ENCODE measurements around the gene PECR.
A peak's percentile ranks its signal among the peaks of the same experiment; 100 is the strongest.
"Not testable (repeated sequence)": the region's sequence is repeated elsewhere in the genome, so short reads cannot be mapped to it uniquely, and the experiment has no call there.

The PECR gene

DNA sequence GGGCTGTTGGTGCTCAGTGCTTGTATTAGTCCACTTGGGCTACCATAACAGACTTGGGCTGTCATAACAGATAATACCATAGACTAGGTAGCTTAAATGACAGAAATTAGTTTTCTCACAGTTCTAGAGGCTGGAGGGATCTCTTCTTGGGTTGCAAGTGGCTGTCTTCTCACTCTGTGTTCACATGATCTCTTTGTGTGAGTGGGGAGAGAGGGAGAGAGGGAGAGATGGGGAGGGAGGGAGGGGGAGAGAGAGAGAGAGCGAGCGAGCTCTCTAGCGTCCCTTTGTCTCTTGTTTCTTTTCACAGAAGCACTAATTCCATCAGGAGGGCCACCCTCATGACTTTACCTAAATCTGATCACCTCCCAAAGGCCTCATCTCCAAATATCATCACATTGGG is 23.1 kb upstream of the PECR start:
- no peak for DNase-seq (ENCODE audit: low spot score)

DNA sequence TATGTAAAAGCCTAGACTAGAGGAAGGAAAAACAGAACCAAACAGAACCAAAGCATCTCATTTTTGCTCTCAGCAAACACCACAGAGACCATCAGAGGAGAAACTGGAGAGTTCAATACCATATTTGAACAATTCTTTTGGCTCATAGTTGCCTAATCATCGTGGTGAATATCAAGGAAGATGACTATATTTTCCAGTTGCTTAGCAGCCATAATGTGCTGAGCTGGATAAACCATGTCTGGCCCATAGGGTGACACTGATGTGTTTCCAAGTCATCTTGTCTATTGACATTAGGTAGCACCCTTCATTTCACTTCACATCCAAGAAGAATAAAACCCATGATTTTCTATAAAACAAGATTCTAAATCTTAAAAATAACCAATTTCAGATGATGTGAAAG is 21.6 kb upstream of the PECR start:
- no peak for DNase-seq (ENCODE audit: low spot score)

DNA sequence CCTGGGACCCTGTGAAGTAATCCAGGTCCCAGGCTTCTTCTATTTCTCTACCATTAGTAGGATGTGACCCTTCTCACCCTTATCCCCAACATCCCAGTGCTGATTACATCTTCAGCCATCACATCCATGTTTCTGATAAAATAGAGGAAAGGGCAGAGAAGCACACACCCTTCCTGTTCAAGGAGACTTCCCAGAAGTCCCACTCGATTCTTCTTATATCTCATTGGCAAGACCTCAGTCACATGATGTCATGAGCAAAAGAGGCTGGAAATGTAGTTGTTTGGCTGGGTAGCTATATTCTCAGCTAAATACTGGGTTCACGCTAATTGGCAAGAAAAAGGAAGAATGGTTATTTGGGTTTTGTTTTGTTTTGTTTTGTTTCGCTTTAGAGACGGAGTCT is 19.5 kb upstream of the PECR start:
- no peak for DNase-seq (ENCODE audit: low spot score)

DNA sequence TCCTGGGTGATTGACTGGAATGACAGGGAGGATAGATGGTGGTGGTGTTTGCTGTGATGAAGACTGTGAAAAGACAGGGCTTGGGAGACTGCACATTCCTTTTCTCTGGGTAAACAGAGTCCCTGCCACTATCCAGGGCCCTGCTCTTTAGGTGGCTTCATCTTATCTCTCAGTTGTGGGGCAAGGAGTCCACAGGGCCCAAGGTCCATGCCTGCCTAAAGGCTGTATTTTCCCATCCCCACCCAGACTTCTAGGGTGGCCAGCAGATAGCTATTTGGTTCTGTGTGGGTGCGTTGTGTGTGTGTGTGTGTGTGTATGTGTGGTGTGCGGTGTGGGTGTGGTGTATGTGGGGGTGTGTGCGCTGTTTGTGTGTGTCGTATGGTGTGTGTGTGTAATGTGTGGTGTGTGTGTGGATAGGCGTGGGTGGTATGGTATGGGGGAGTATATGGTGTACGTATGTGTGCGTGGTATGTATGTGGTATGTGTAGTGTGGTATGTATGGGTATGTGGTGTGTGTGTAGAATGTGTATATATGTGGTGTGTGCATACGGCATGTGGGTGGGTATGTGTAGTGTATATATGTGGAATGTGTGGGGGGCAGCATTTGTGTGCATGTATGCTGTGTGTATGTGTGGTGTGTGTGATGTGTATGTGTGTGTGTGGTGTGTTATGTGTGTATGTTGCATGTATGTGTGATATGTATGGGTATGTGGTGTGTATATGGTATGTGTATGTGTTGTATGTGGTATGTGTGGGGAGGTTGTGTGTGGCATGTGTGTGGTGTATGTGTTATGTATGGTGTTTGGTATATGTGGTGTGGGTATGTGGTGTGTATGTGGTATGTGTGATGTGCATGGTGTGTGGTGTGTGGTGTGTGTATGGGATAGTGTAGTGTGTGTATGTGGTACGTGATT is 17.1 kb upstream of the PECR start:
- DNase-seq (ENCODE audit: low spot score) = no peak

DNA sequence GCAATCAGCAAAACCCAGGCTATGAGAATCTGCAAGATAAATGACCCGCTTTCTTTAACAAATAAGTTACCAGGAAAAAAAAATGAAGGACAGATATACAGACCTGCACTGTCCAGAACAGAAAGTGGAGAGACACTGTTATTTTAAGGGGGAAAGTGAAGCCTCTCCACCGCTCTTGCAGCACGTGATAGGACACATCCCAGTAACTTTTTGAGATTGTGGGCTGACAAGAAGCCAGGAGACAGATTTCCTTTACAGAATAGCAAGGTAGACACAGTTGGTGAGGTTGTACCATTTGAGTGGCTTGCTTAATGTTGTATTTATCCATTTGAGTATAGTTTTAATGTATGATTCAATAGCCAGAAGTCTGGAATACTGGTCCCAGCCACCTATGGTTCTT is 13.1 kb upstream of the PECR start:
- DNase-seq (ENCODE audit: low spot score) = no peak

DNA sequence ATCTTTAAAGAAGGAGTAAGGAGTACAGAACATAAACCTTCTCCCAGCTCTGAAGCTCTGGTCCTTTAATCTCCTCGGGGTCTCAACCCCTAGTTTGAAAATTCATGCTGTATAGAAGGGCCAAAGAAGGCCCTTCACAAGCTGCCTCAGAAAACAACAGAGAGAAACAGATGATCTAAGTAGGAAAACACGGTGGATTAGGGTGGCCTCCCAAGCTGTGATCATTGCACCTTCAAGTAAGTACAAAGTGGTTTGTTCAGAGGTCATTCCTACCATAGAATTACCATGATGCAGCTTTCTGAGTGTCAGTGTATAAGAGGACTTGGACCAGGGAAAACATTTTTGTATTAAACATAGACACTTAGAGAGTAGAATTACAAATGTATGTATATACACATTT is 11.0 kb upstream of the PECR start:
- DNase-seq (ENCODE audit: low spot score) = no peak

DNA sequence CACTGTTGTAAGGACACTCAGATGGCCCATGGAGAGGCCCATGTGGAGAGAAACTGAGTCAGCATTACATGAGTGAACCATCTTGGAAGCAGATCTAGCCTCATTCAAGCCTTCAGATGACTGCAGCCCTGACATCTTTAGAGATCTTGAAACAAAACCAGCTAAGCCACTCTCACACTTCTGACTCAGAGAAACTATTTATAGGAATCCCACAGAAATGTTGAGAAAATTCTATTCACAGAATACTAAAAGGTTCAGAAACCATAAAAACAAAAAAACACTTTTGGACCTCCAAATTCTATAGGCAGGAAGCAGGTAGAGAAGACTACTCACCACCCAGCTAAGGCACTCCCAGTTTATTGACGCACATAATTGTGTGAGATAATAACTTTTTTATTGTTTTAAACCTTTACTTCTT is 8.8 kb upstream of the PECR start:
- DNase-seq (ENCODE audit: low spot score) = no peak

DNA sequence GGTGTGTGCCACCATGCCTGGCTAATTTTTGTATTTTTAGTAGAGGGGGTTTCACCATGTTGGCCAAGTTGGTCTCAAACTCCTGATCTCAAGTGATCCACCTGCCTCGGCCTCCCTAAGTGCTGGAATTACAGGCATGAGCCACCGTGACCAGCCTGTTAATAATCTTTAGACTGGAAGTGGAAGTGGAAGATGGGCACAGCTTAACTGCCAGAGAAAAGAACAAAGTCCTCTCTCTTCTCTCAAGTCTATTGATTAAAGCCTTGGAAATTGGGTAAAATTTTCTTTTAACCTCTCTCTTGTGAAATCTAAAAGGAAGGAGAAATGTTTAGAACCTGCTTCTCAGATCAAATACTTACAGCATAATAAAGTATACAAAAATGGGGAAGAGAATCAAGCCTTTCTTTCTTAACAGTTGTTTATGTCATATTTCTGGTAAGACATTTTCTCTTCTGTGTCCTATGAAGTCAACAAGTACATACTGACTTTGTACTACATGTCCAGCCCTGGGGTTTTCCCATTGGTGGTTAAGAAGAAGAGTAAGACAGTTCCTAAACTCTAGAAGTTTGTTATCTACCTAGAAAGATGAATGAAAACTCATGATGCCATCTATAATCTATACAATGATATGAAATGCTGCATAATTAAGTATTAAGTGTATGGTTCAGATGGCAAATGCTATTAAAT is 4.7 kb upstream of the PECR start:
- DNase-seq (ENCODE audit: low spot score) = no peak

DNA sequence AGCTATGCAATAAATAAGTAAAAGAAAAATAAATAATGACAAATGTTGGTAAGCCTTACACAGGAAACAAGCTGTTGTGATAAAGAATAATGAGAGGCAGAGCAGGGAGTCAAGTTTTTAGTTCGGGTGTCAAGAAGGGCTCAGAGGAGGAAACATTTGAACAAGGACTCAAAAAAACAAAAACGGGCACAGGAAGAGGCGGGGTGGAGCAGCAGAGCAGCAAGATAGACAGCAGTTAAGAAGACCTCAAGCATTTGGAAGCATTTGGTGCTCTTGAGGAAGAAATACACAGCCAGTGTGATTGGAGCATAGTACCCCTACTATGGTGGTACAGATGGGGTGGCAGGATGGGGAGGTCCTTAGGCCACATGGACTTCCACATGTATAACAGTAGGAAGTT is 2.9 kb upstream of the PECR start:
- DNase-seq (ENCODE audit: low spot score) = no peak

DNA sequence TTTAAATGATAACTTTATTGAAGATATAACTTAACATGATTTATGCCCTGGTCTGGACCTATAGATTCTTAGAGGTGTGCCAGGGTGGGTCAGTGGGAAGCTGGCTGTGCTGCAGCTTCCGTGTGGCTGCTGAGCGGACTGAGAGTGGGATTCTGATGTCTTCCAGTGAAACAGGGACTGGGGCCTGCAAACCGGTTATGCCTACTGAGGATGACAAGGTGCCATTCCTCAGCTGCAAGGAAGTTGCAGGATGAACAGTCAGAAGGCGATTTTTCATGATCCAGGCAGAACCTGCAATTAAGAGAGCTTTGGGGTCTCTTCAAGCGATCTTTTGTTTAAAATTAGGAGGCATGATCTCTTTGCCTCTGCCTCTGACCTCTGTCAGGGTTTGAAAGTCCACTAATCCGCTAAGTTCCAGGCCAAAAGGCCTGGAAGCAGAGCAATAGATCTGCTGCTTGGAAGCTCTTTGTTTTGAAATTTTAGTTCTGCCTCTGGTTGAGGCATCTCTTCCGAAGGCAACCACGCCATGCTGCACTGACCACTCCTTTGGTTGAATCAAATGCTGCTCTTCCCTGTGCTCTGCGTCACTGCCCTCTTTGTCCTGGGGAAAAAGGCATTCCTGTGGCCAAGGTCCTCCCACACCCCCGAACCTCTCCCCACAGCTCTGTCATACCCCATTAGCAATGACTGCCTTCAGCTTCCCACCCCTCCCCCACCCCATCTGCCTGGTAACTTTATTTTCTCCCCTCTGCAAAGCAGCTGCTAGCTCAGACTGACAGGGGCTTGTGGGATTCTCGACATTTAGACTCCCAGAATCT is 2.1 kb upstream of the PECR start:
- DNase-seq (ENCODE audit: low spot score) = no peak

DNA sequence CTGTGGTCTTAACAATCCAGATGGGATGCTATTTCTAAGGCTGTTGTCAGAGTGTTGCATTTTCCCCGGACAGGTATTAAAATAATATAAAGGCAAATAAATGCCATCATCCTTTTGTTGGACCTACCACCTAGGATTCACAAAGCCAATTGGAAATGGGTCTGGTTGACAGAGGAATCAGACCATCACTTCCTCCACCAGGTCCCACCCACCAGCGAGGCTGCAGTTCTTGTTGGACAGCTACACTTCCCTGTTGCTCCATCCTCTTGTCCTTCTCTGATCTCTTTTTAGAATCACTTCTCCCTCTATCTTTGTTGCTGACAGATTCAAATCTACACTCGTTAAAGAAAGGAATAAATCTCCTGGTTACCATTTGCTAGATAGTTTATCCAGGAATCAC is 1.2 kb upstream of the PECR start:
- DNase-seq (ENCODE audit: low spot score) = no peak

DNA sequence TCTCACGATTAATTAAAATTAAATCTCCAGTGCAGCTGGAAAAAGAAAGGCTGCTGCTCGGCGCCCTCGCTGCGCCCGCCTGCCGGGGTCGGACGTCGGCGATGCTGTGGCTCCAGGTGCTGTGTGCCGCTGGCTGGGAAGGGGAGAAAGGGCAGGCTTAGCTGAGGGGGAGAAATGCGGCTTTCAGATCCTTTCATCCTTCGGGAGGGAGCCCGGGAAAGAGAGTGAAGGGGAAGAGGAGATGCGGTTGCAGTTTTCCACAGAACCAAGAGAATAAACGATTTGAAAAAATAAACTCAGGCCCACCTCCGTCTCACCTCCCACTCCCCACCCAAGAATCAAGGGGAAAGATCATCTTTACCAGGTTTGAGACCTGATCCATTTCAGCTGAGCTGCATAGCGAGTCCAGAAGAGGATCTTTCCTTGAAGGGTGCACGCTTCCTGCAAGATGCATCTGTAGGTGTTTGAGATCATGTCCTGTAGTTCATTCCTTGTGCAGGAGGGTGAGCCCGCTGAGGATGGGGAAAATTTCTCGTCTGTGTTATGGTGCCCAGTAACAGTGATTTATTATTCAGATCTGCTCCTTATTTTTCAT is 605 bp upstream of the PECR start:
- no peak for DNase-seq (ENCODE audit: low spot score)

DNA sequence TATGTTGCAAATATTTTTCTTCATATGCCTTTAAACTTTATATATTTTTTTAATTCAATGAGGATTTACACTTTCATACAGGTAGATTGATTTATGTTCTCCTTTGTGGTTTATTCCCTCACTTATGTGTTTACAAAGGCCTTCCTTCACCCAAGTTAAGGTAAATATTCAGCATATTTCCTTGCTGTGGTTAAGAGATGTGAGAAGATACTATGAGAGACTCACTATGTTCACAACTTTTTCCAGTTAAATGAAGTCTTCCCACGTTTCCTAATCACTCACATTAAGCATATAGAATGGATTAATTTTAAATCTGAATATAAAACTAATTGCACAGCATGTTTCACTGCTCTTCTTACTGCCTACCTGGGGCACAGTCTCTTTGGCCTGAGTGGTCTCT is 597 bp downstream of the PECR start:
- DNase-seq (ENCODE audit: low spot score) = no peak

DNA sequence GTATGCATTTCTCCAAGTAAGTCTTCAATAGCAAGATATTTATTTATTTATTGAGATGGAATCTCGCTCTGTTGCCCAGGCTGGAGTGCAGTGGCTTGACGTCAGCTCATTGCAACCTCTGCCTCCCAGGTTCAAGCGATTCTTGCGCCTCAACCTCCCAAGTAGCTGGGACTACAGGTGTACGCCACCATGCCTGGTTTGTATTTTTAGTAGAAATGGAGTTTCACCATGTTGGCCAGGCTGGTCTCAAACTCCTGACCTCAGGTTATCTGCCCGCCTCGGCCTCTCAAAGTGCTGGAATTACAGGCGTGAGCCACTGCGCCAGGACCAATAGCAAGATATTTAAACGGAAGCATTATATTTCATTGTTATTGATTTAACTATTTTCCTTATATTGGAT is 1.6 kb downstream of the PECR start:
- DNase-seq (ENCODE audit: low spot score) = not testable (repeated sequence)

DNA sequence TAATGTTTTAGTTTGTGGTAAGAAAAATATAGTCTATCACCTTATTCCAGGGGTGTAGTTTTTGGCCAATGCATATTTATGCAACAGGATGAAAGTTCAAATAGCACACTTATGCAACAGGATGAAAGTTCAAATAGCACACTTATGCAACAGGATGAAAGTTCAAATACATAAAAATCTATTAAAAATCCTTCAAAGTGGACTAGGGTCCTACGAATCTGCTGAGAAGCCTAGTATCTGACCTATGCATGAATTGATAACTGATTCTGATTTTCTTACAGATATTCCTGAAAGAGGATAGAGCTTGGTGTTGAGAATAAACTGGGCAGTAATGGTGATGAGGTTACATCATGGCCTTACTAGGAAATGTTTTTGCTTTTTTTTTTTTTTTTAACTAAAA is 2.8 kb downstream of the PECR start:
- peak; percentile 4 for DNase-seq (ENCODE audit: low spot score)

DNA sequence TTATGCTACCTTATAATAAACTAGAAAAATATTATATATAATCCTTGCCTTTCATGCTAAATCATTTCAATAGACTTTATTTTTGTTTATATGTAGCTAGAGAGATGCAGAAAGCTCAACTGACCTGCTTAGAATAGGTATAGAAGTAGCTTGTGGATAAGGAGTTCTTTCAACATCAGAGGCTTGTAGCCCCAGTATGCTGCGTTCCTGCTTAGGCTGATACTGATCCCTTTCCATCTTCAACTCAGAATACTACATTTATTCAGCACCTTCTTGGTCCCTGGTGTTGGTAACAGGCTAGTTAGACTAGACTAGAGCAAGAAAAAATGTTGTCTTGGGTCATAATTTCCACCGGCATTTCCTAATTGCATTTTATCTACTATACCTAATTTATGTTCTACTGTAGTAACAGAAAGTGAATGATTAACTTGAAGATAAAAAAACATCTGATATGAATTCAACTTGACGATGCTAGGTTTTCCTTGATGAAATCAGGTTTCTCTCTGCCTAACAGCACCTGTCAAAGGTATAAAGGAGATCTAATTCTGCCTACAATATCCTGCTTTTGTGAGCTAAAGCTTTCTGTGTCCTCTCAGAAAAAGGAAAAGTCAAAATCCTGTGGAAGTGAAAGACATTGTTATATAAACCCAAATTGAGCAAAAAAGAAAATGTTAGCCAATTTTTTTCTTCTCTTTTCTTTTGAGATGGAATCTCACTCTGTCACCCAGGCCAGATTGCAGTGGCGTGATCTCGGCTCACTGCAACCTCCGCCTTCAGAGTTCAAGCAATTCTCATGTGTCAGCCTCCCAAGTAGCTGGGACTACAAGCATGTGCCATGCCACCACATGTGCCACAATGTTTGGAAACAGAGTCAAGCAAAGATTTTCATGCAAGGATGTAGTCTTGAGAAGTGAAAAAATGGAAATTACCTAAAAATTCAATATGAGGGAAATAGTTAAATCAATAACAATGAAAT is 5.8 kb downstream of the PECR start:
- peak; percentile 25 for DNase-seq (ENCODE audit: low spot score)

DNA sequence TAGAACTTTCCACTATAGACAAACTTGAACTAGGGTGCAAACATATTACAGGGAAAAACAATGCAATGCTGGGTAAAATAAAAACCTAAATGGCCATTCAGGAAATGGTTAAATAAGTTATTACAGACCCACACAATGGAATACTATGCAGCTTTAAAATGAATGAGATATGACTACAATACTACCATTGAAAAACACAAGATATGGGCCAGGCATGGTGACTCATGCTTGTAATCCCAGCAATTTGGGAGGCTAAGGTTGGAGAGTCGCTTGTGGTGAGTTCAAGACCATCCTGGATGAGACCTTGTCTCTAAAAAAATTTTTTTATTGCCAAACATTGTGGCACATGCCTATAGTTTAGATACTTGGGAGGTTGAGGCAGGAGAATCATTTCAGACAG is 6.8 kb downstream of the PECR start:
- DNase-seq (ENCODE audit: low spot score) = no peak

DNA sequence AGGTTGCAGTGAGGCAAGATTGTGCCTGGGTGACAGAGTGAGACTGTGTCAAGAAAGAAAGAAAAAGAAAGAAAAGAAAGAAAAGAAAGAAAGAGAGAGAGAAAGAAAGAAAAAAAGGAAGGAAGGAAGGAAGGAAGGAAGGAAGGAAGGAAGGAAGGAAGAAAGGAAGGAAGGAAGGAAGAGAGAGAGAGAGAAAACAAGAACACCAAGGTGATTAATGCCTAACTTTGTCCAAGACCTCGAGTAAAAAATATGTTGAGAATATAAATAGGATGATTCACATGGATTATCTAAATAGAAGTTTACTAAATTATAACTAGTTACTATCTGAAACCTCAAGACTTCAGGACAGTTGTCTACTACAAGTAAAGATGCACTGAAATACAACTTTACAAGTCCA is 7.2 kb downstream of the PECR start:
- DNase-seq (ENCODE audit: low spot score) = no peak

DNA sequence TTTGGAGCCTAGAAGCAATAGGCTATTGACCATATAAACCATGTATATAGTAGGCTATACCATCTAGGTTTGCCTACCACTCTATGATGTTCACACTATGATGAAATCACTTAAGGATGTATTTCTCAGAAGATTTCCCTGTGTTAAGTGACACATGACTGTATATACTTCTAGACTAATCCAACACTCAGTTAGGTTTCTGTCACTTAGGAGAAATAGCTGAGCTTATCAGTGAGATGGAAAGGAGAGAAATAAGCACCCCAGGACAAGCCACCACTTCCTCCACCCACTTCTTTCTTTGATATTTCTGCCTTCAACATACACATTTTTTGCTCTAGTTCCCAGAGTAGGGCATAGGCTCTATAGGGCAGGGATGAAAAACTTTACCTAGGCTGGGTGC is 7.8 kb downstream of the PECR start:
- DNase-seq (ENCODE audit: low spot score) = no peak

DNA sequence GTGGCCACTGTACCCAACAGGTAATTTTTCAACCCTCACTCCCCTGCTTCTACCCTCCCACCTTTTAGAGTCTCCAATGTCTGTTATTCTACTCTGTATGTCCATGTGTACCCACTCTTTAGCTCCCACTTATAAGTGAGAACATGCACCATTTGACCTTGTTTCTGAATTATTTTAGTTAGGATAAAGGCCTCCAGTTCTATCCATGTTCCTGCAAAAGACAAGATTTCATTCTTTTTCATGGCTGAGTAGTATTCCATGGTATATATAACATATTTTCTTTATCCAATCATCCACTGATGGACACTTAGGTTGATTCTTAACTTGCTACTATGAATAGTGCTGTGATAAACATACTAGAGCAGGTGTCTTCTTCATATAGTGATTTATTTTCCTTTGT is 9.1 kb downstream of the PECR start:
- DNase-seq (ENCODE audit: low spot score) = no peak

Measured in LoVo (cell line).